Vagina (tissue), 2 donors: ENCODE data around the gene DDX18. TPM values are rescaled to one million over a fixed set of nuclear protein-coding genes. Genes with fewer than 3 reads are reported as not detected.

Experiments used
- DNase-seq, 2 donors: peaks; one replicate each; pipeline ENCODE4 v3.0.0-alpha.2; 2017; ENCODE audit errors: extremely low spot score in 2 of 2
- H3K27ac ChIP-seq: fragments of 200-600 bp; sonication (generic); one replicate; pipeline ENCODE4 v1.5.1; 2019
- H3K27me3 ChIP-seq: fragments of 200-600 bp; sonication (generic); one replicate; pipeline ENCODE4 v1.5.1; 2019
- H3K36me3 ChIP-seq, 2 donors: fragments of 200-600 bp; sonication (generic); one replicate each; pipeline ENCODE4 v1.5.1; 2017 to 2019
- H3K4me1 ChIP-seq: fragments of 200-600 bp; sonication (generic); one replicate; pipeline ENCODE4 v1.5.1; 2019
- H3K4me3 ChIP-seq, 2 donors: fragments of 200-600 bp; sonication (generic); 1 replicate in 1 of 2; 2 replicates in 1 of 2; pipeline ENCODE4 v1.5.1; 2016 to 2019
- H3K9me3 ChIP-seq: fragments of 200-600 bp; sonication (generic); one replicate; pipeline ENCODE4 v1.5.1; 2019
- CTCF ChIP-seq, 3 experiments: fragments of 450-650 bp in 2 of 3; fragments of 200-600 bp in 1 of 3; sonication (generic) in 1 of 3; IDR thresholded peaks; one replicate each; pipeline ENCODE4 v1.5.1; 2017 to 2019; ENCODE audit warnings: antibody characterized with exemption in 3 of 3, mild to moderate bottlenecking in 2 of 3, moderate library complexity in 2 of 3
- POLR2A ChIP-seq, 2 donors: fragments of 450-650 bp; IDR thresholded peaks; one replicate each; pipeline ENCODE4 v1.6.1; 2017; ENCODE audit warnings: antibody characterized with exemption in 2 of 2, mild to moderate bottlenecking in 2 of 2, moderate library complexity in 2 of 2
- POLR2AphosphoS5 ChIP-seq, 2 donors: sonication (generic); formaldehyde crosslinking; IDR thresholded peaks; one replicate each; pipeline ENCODE4 v1.9.0; 2017; ENCODE audit warnings: antibody characterized with exemption in 2 of 2, mild to moderate bottlenecking in 2 of 2, low read depth in 1 of 2; ENCODE audit not compliant: insufficient read depth in 1 of 2
- intact Hi-C: fragments of 100-400 bp; cut with DNase I; formaldehyde crosslinking; loops from one replicate; pipeline ENCODE4 v1.15.1; 2023
- total RNA-seq: library from RNA; depleted of rRNA; stranded (reverse); fragments of >200 nt; gene quantifications from one replicate; pipeline ENCODE4 v1.2.3, GENCODE V29; 2016

The DDX18 gene
- total RNA-seq, 1 donor from 2014 or later = 33.9 TPM

GRCh38 chr2:117775703-117776219 lies 38.7 kb upstream of the DDX18 start:
- Histone ChIP-seq H3K36me3 (no peaks in the 10 kb centered on the region), H3K4me3 (no peak overlapping the region), H3K27ac (no peak overlapping the region), H3K27me3 (no peaks in the 10 kb centered on the region), H3K4me1 (no peaks in the 10 kb centered on the region), H3K9me3 (no peaks in the 10 kb centered on the region)
- intact Hi-C loops = no loop called here
- DNase-seq = no peak
- TF ChIP-seq POLR2AphosphoS5 (IDR thresholded peaks at IDR 0.05; ENCODE audit: insufficient read depth in 1 of 2, low read depth in 1 of 2) (no peak), POLR2A (IDR thresholded peaks at IDR 0.05) (no peak), CTCF (IDR thresholded peaks at IDR 0.05) (no peak)

GRCh38 chr2:117776888-117777287 lies 37.6 kb upstream of the DDX18 start:
- intact Hi-C loops = no loop called here
- no peaks in the 10 kb centered on the region for H3K27me3 ChIP-seq
- no peak for DNase-seq
- no peak overlapping the region for H3K27ac ChIP-seq
- no peak overlapping the region for H3K4me3 ChIP-seq
- H3K4me1 ChIP-seq = no peaks in the 10 kb centered on the region
- no peak for TF ChIP-seq POLR2AphosphoS5 (IDR thresholded peaks at IDR 0.05; ENCODE audit: insufficient read depth in 1 of 2, low read depth in 1 of 2)
- TF ChIP-seq POLR2A (IDR thresholded peaks at IDR 0.05) = no peak
- no peak for TF ChIP-seq CTCF (IDR thresholded peaks at IDR 0.05)
- H3K9me3 ChIP-seq = no peaks in the 10 kb centered on the region
- no peaks in the 10 kb centered on the region for H3K36me3 ChIP-seq

GRCh38 chr2:117785740-117786139 lies 28.8 kb upstream of the DDX18 start:
- intact Hi-C loops = no loop called here
- H3K4me3 ChIP-seq = no peak overlapping the region
- no peaks in the 10 kb centered on the region for H3K9me3 ChIP-seq
- no peaks in the 10 kb centered on the region for H3K4me1 ChIP-seq
- no peaks in the 10 kb centered on the region for H3K36me3 ChIP-seq
- DNase-seq = no peak
- H3K27me3 ChIP-seq = no peaks in the 10 kb centered on the region
- TF ChIP-seq CTCF (IDR thresholded peaks at IDR 0.05) (peak; percentile 19 to 25 (median 24)), POLR2A (IDR thresholded peaks at IDR 0.05) (no peak)
- no peak overlapping the region for H3K27ac ChIP-seq

- no peaks in the 10 kb centered on the region for H3K4me1 ChIP-seq
These were observed 28.0 kb upstream of the DDX18 start for GRCh38 chr2:117786520-117786919.

More at GRCh38 chr2:117786520-117786919, 28.0 kb upstream of the DDX18 start:
- Histone ChIP-seq H3K9me3 (no peaks in the 10 kb centered on the region), H3K27me3 (no peaks in the 10 kb centered on the region), H3K4me3 (no peak overlapping the region), H3K36me3 (no peaks in the 10 kb centered on the region), H3K27ac (no peak overlapping the region)
- intact Hi-C loops = no loop called here
- DNase-seq = no peak
- TF ChIP-seq CTCF (IDR thresholded peaks at IDR 0.05) (no peak), POLR2A (IDR thresholded peaks at IDR 0.05) (no peak), POLR2AphosphoS5 (IDR thresholded peaks at IDR 0.05; ENCODE audit: insufficient read depth in 1 of 2, low read depth in 1 of 2) (no peak)
